ENCODE results near the gene MAD1L1.
"Not testable (repeated sequence)": the region's sequence is repeated elsewhere in the genome, so short reads cannot be mapped to it uniquely, and the experiment has no call there.

The MAD1L1 gene

DNA sequence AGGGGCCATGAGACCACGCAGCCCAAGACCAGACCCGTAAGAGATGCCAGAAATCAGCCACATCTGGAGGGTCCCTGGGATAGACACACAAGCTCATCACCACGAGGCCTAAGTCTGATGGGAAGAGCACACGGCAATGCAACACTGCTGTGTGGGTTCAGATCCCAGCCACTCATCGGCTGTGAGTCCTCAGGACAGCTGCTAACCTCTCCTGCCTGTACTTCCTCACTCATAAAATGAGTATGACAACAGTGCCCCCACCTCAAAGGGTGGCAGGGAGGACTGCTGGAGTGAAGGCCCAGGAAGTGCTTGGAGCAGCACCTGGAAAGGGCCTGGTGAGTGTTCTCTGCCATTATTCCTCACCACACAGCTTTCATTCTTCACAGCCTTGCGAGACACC is 60.9 kb downstream of the MAD1L1 start:
- no peak for DNase-seq

DNA sequence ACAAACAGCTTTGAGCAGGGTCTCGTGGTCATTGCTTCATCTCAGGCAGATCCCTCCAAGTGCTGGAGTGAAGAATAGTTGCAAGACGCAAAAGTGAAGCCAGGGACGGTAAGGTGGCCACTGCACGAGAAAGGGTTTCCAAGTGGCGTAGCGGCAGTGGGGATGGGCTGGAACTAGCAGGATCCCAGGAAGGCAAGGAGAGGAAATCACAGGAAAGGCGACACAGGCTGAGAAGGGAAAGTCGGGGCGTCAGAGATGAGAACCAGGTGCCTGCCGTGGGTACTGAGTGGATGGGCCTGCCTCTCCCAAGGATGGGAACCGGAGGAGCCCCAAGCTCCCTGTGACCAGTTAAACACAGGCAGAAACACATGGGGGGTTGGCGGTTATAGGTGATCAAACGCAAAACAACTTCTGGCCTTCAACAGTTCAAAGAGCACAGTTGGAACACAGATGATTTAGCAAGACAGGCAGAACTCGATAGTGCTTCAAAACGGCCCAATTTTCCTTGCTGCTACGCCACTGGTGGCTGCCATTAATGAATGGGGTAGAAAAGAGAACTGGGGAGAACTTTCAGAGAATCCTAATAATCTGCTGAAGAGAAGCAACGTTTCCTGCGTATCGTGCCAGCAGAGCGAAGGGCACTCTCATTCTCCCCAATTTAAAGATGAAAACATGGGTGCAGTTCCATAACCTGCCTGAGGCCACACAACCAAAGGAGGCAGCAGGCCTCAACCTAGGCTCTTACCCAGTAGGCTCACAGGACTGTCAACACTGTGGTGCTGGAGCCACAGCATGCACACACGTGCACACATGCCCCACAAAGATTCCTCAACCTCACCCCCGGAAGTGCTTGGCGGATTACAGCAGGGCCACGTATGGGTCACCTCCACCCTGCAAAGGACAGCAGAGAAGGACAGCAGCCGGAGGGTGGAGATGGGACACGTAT is 61.9 kb downstream of the MAD1L1 start:
- no peak for DNase-seq

DNA sequence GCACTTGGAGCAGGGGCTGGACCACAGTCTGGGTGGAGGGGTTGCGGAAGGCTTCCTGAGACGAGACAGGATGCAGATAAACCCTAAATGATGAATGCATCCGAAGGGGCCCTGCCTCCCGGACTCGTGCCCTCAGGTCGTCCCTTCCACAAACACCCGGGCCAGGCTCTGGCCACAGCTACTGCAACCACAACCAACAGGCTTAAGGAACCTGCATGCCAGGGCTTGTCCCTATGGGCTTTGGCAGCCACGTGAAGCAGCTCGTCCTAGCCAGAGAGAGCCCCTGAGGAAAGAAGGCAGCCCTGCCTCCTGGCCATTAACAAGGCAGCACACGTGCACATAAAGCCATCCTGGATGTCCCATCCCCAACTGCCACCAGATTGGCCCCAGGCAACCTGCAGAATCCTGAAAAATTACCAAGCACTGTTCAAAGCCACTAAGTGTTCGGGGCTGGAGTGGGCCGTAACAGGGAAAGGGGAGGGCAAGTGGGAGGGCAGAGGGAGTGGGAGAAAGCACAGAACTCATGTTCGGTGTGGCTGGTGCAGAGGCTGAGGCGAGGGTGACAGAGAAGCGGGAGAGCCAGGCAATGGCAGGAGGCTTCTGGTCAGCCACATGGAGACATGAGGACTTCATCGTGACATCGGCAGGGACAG is 62.7 kb downstream of the MAD1L1 start:
- DNase-seq, result no peak

- no peak for DNase-seq
Observed at GRCh38 chr7:2168615-2169311, 64.0 kb downstream of the MAD1L1 start.

- no peak for DNase-seq
Observed at GRCh38 chr7:2166625-2167280, 66.0 kb downstream of the MAD1L1 start.

- DNase-seq, result no peak
Observed at GRCh38 chr7:2165610-2166594, 66.8 kb downstream of the MAD1L1 start.

GRCh38 chr7:2165239-2165609 is 67.5 kb downstream of the MAD1L1 start:
- DNase-seq, result no peak

DNA sequence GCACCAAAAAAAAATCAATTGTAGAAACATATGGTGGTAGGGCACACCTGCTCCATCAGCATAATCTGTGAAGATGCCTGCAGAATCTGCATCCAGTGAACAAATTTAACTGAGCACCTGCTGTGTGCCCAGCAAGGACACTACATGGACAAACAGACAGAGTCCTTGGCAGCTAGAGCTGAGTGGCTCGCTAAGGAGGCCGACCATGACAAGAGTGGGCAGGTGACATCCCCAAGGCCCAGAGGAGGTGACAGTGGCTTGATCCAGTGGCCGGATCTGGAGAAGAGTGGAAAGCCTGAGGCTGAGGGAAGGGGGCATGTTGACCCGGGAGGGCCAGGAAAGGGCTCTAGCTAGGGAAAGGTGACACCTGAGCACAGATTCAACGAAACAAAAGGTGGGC is 68.1 kb downstream of the MAD1L1 start:
- DNase-seq, result no peak

- no peak for DNase-seq
Observed at GRCh38 chr7:2163600-2164555, 68.9 kb downstream of the MAD1L1 start.

GRCh38 chr7:2162959-2163358 is 69.8 kb downstream of the MAD1L1 start:
- DNase-seq, result no peak

- DNase-seq, result not testable (repeated sequence)
Observed at GRCh38 chr7:2162004-2162902, 70.5 kb downstream of the MAD1L1 start.

- no peak for DNase-seq
Observed at GRCh38 chr7:2159176-2159520, 73.6 kb downstream of the MAD1L1 start.

DNA sequence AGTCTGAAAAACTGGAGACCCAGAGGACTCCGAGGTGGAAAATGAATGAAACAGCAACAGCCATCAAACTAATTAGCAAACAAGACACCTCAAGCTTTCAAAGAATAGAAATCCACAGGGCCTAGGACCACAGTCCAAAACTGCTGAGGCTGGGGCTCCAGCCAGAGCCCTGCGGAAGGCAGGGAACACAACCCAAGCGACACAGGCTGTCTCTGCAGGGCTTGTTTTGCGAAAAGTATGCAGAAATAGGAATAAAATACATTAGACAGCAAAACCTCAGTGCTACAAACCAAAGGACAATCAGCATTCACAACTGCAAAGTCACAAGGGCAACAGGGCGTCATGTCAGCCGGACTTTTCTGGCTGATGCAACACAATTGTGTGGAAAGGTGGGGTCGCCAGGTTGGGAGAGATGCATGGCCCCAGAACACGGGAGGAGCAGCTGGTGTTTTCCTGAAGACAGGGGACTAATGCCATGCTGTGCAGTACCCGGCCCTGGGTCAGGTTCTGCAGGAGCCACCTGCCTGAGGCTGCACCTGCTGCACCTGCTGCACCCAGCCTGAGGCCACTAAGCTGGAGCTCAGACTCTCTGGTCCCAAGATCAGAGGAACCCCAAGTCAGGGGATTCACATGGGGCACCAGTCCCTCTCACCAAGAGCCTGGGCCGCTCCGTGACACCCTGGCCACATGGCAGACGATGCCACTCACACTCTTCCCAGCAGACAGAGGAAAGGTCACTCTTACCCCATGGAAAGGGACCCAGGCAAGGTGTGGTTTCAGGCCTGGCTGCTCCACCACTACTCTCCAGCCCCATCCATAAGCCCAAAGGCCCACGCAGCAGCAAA is 74.2 kb downstream of the MAD1L1 start:
- DNase-seq, result no peak

GRCh38 chr7:2157473-2158279 is 75.1 kb downstream of the MAD1L1 start:
- DNase-seq, result no peak

DNA sequence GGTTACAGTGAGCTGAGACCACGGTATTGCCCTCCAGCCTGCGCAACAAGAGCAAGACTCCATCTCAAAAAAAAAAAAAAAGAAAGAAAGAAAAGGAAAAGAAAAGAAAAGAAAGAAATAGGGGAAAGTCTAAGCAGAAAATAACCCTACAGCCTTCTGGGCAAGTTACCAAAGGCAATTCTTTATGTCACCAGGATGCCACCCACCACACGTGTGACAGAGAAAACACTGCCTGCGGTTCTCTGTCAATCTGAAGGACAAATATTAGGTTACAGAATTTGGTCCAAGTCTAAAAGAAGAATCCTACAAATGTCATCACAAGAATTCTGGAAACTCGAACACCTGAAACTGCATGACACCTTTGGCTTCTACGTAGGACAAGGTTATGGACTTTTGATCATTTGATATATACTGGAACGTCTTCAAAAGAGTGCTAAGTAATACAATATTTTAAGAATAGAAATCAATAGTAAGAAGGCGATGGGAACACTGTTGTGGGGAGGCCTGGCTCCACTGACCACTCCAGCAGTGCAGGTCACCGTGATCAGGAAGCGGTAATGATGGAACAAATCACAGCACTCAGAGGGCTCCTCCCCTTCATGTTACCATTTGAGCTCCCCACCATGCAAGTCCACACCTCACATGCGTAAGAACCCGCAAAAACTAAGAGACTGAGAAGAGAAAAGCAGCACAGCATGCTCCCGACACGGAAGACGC is 75.8 kb downstream of the MAD1L1 start:
- DNase-seq, result no peak

- DNase-seq, result no peak
Observed at GRCh38 chr7:2154831-2155230, 77.9 kb downstream of the MAD1L1 start.

DNA sequence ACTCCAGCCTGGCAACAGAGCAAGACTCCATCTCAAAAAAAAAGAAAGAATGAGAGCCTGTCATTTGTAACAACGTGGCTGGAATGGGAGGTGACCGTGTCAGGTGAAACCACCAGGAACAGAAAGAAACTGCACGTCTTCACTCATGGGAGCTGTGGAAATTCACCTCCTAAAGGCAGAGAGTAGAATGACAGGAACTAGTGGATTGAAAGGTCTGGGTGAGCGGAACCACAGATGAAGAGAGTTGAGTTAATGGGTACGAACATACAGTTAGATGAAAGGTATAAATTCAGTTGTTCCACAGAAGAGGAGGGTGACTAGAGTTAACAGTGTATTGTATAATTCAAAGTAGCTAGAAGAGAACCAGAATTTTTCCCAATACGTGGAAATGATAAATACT is 78.6 kb downstream of the MAD1L1 start:
- DNase-seq, result no peak

Data from activated CD4-positive, alpha-beta T cell treated with anti-CD3 and anti-CD28 coated beads, Interleukin-2, Interleukin-6, amounts not matched to agents 100 ng/mL and 50 ng/mL, durations not matched to agents 16 hours and 8 hours (primary cell).